HepG2 (cell line): ENCODE data around the gene RIOK2.

Source experiments
- ATF3 ChIP-seq: sonication (generic); formaldehyde crosslinking; IDR thresholded peaks from 2 replicates; pipeline ENCODE4 v1.4.0; 2020; ENCODE audit warnings: missing genetic modification reagents
- CBX5 ChIP-seq: sonication (generic); formaldehyde crosslinking; IDR thresholded peaks from 2 replicates; pipeline ENCODE4 v1.4.0; 2020; ENCODE audit warnings: missing genetic modification reagents, borderline replicate concordance
- ETV6 ChIP-seq: sonication (generic); formaldehyde crosslinking; conservative IDR thresholded peaks from 2 replicates; pipeline ENCODE4 v1.4.0; 2020; ENCODE audit warnings: missing genetic modification reagents
- HOMEZ ChIP-seq: IDR thresholded peaks from 2 replicates; pipeline ENCODE4 v1.6.1; 2016; ENCODE audit warnings: low read depth
- ZNF766 ChIP-seq: sonication (generic); formaldehyde crosslinking; IDR thresholded peaks from 2 replicates; pipeline ENCODE4 v1.5.0; 2020; ENCODE audit warnings: missing genetic modification reagents, borderline replicate concordance
- TF ChIP-seq, protein P1 (sequence below): sonication (generic); formaldehyde crosslinking; IDR thresholded peaks from 2 replicates; pipeline ENCODE4 v1.8.1; 2023; ENCODE audit warnings: missing genetic modification reagents, inconsistent platforms, borderline replicate concordance

DNA sequence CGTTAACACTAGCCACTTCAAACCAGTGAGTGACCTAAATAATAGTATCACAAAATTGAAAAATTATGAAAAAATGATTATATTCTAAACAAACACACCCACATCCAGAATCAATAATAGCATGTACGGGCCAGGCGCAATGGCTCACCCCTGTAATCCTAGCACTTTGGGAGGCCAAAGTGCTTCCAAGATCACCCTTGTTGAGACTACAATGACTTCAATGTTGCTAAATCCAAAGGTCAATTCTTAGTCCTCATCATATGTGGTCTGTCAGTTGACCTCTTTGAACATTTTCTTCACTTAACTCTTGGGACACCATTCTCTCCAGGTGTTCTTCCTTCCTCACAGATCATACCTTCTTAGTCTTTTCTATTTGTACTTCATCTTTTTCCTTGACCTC, 11.3 kb downstream of the RIOK2 start:
- TF ChIP-seq ETV6 (CRISPR knock-in tag) (no peak), ZNF766 (no peak), ATF3 (no peak), CBX5 (CRISPR knock-in tag) (no peak), HOMEZ (CRISPR knock-in tag) (no peak)
- TF ChIP-seq, protein P1, sequence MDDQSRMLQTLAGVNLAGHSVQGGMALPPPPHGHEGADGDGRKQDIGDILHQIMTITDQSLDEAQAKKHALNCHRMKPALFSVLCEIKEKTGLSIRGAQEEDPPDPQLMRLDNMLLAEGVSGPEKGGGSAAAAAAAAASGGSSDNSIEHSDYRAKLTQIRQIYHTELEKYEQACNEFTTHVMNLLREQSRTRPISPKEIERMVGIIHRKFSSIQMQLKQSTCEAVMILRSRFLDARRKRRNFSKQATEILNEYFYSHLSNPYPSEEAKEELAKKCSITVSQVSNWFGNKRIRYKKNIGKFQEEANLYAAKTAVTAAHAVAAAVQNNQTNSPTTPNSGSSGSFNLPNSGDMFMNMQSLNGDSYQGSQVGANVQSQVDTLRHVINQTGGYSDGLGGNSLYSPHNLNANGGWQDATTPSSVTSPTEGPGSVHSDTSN (CRISPR knock-in tag), result no peak
